ENCODE results near the gene STON2.
"Not testable (repeated sequence)": the region's sequence is repeated elsewhere in the genome, so short reads cannot be mapped to it uniquely, and the experiment has no call there.

STON2 gene

DNA sequence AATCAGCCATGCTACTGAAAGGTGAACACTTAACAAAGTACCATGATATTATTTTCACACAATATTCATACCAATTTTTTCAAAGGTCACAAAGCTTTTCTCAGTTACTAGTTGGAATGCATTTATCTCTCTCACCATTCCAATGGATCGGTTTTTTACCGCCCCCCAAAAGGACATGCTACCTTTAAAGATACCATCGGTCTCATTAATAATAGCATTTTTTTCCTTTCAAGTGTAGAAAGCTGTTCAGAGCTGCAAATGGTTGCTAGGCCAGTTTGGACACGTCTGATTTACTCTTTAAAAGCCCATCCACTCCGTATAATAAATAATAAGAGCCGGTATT is 34.9 kb upstream of the STON2 start:
- no peaks in the 10 kb centered on the region for H3K36me3 ChIP-seq (ENCODE audit: control insufficient read depth, insufficient read depth, low read length)
- peaks cover 15% of the 10 kb centered on the region for H3K4me1 ChIP-seq (ENCODE audit: control insufficient read depth, insufficient read depth, low read length)
- peaks cover 31% of the 10 kb centered on the region for H3K27me3 ChIP-seq (ENCODE audit: control insufficient read depth, insufficient read depth, low read length)
- no peak overlapping the region for H3K9ac ChIP-seq (ENCODE audit: low read depth, low read length)
- H3K4me3 ChIP-seq (ENCODE audit: low read depth, low read length), result peak overlapping the region; percentile 83
- no peaks in the 10 kb centered on the region for H3K9me3 ChIP-seq (ENCODE audit: control insufficient read depth, insufficient read depth, low read length)

- Histone ChIP-seq H3K9ac (ENCODE audit: low read depth, low read length) (no peak overlapping the region), H3K4me3 (ENCODE audit: low read depth, low read length) (peak overlapping the region; percentile 83)
Observed at GRCh38 chr14:81434230-81434629, 34.1 kb upstream of the STON2 start.

GRCh38 chr14:81433378-81433777 is 33.3 kb upstream of the STON2 start:
- peaks cover 15% of the 10 kb centered on the region for H3K4me1 ChIP-seq (ENCODE audit: control insufficient read depth, insufficient read depth, low read length)
- no peak overlapping the region for H3K9ac ChIP-seq (ENCODE audit: low read depth, low read length)
- no peak overlapping the region for H3K4me3 ChIP-seq (ENCODE audit: low read depth, low read length)
- peaks cover 20% of the 10 kb centered on the region for H3K27me3 ChIP-seq (ENCODE audit: control insufficient read depth, insufficient read depth, low read length)
- H3K9me3 ChIP-seq (ENCODE audit: control insufficient read depth, insufficient read depth, low read length), result no peaks in the 10 kb centered on the region
- H3K36me3 ChIP-seq (ENCODE audit: control insufficient read depth, insufficient read depth, low read length), result no peaks in the 10 kb centered on the region

More at GRCh38 chr14:81434230-81434629, 34.1 kb upstream of the STON2 start:
- Histone ChIP-seq H3K4me1 (ENCODE audit: control insufficient read depth, insufficient read depth, low read length) (peaks cover 15% of the 10 kb centered on the region), H3K36me3 (ENCODE audit: control insufficient read depth, insufficient read depth, low read length) (no peaks in the 10 kb centered on the region), H3K9me3 (ENCODE audit: control insufficient read depth, insufficient read depth, low read length) (no peaks in the 10 kb centered on the region), H3K27me3 (ENCODE audit: control insufficient read depth, insufficient read depth, low read length) (peaks cover 29% of the 10 kb centered on the region)

GRCh38 chr14:81432219-81432661 is 32.1 kb upstream of the STON2 start:
- H3K4me3 ChIP-seq (ENCODE audit: low read depth, low read length), result no peak overlapping the region
- H3K4me1 ChIP-seq (ENCODE audit: control insufficient read depth, insufficient read depth, low read length), result peaks cover 22% of the 10 kb centered on the region
- no peaks in the 10 kb centered on the region for H3K36me3 ChIP-seq (ENCODE audit: control insufficient read depth, insufficient read depth, low read length)
- no peaks in the 10 kb centered on the region for H3K9me3 ChIP-seq (ENCODE audit: control insufficient read depth, insufficient read depth, low read length)
- no peak overlapping the region for H3K9ac ChIP-seq (ENCODE audit: low read depth, low read length)
- peaks cover 10% of the 10 kb centered on the region for H3K27me3 ChIP-seq (ENCODE audit: control insufficient read depth, insufficient read depth, low read length)

- no peak overlapping the region for H3K4me3 ChIP-seq (ENCODE audit: low read depth, low read length)
- peaks cover 3% of the 10 kb centered on the region for H3K27me3 ChIP-seq (ENCODE audit: control insufficient read depth, insufficient read depth, low read length)
- H3K9ac ChIP-seq (ENCODE audit: low read depth, low read length), result no peak overlapping the region
- H3K9me3 ChIP-seq (ENCODE audit: control insufficient read depth, insufficient read depth, low read length), result no peaks in the 10 kb centered on the region
- H3K36me3 ChIP-seq (ENCODE audit: control insufficient read depth, insufficient read depth, low read length), result no peaks in the 10 kb centered on the region
- H3K4me1 ChIP-seq (ENCODE audit: control insufficient read depth, insufficient read depth, low read length), result peaks cover 22% of the 10 kb centered on the region
Observed at GRCh38 chr14:81430235-81430634, 30.1 kb upstream of the STON2 start.

DNA sequence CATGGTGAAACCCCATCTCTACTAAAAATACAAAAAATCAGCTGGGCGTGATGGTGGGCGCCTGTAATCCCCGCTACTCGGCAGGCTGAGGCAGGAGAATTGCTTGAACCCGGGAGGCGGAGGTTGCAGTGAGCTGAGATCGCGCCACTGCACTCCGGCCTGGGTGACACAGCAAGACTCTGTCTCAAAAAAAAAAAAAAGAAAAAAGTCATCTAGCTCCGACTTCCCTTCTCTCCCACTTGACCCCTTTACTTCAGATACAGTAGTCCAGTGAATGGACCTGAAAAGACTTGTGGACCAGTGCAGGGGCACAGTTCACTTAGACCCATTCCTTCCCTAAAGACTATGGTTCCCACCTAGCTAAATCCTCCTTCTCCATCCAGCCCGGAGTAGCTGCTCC is 29.6 kb upstream of the STON2 start:
- not testable (repeated sequence) for H3K4me3 ChIP-seq (ENCODE audit: low read depth, low read length); H3K36me3 ChIP-seq (ENCODE audit: control insufficient read depth, insufficient read depth, low read length); H3K9me3 ChIP-seq (ENCODE audit: control insufficient read depth, insufficient read depth, low read length); H3K9ac ChIP-seq (ENCODE audit: low read depth, low read length); H3K27me3 ChIP-seq (ENCODE audit: control insufficient read depth, insufficient read depth, low read length)
- peaks cover 19% of the 10 kb centered on the region for H3K4me1 ChIP-seq (ENCODE audit: control insufficient read depth, insufficient read depth, low read length)

DNA sequence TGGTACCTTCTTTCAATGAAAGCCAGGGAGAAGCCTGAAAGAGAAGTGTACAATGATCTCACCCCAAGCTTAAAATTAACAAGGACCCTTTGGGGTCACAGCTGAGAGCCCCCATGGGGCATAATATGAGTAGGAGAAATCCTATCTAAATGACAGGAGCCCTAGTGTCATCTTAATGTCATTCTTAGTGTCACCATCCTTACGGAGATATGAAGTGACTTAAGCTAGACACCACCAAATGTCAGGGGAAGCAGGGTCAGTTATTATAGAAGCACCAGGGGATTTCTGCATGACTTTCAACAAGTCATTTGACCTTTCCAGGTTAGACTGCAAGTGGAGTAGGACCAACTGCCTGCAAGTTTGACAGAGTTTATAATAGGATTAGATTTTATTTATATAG is 28.9 kb upstream of the STON2 start:
- Histone ChIP-seq H3K4me1 (ENCODE audit: control insufficient read depth, insufficient read depth, low read length) (peaks cover 12% of the 10 kb centered on the region), H3K9me3 (ENCODE audit: control insufficient read depth, insufficient read depth, low read length) (no peaks in the 10 kb centered on the region), H3K27me3 (ENCODE audit: control insufficient read depth, insufficient read depth, low read length) (no peaks in the 10 kb centered on the region), H3K4me3 (ENCODE audit: low read depth, low read length) (no peak overlapping the region), H3K36me3 (ENCODE audit: control insufficient read depth, insufficient read depth, low read length) (no peaks in the 10 kb centered on the region), H3K9ac (ENCODE audit: low read depth, low read length) (no peak overlapping the region)

GRCh38 chr14:81427348-81428058 is 27.4 kb upstream of the STON2 start:
- no peak overlapping the region for H3K9ac ChIP-seq (ENCODE audit: low read depth, low read length)
- peaks cover 7% of the 10 kb centered on the region for H3K4me1 ChIP-seq (ENCODE audit: control insufficient read depth, insufficient read depth, low read length)
- no peaks in the 10 kb centered on the region for H3K9me3 ChIP-seq (ENCODE audit: control insufficient read depth, insufficient read depth, low read length)
- H3K27me3 ChIP-seq (ENCODE audit: control insufficient read depth, insufficient read depth, low read length), result no peaks in the 10 kb centered on the region
- H3K36me3 ChIP-seq (ENCODE audit: control insufficient read depth, insufficient read depth, low read length), result no peaks in the 10 kb centered on the region
- no peak overlapping the region for H3K4me3 ChIP-seq (ENCODE audit: low read depth, low read length)

- Histone ChIP-seq H3K4me1 (ENCODE audit: control insufficient read depth, insufficient read depth, low read length) (peaks cover 7% of the 10 kb centered on the region), H3K9ac (ENCODE audit: low read depth, low read length) (no peak overlapping the region), H3K9me3 (ENCODE audit: control insufficient read depth, insufficient read depth, low read length) (no peaks in the 10 kb centered on the region), H3K36me3 (ENCODE audit: control insufficient read depth, insufficient read depth, low read length) (no peaks in the 10 kb centered on the region), H3K4me3 (ENCODE audit: low read depth, low read length) (no peak overlapping the region), H3K27me3 (ENCODE audit: control insufficient read depth, insufficient read depth, low read length) (no peaks in the 10 kb centered on the region)
Observed at GRCh38 chr14:81423504-81423903, 23.4 kb upstream of the STON2 start.

DNA sequence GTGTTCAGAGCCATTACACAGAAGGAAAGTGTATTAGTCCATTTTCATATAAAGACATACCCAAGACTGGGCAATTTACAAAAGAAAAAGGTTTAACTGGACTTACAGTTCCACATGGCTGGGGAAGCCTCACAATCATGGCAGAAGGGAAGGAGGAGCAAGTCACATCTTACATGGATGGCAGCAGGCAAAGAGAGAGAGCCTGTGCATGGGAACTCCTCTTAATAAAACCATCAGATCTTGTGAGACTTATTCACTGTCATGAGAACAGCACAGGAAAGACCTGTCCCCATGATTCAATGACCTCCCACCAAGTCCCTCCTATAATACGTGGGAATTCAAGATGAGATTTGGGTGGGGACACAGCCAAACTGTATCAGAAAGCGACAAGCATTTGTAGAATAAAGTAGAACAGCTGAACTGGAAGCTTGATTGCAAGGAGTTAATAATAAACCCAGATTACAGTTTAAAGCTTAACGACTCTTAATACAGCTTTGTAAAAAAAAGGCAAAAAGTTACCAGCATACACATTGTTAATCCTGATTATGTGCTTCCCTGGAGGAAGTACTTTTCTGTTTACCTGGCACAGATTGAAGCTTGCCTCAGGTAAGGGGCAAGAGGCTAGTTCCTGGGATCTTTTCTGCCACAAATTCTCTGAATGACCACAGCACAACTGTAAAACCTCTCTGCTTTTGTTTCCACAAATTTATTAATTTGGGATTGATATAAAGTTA is 18.1 kb upstream of the STON2 start:
- no peak overlapping the region for H3K9ac ChIP-seq (ENCODE audit: low read depth, low read length)
- H3K36me3 ChIP-seq (ENCODE audit: control insufficient read depth, insufficient read depth, low read length), result no peaks in the 10 kb centered on the region

GRCh38 chr14:81416981-81417380 is 16.9 kb upstream of the STON2 start:
- H3K4me3 ChIP-seq (ENCODE audit: low read depth, low read length), result no peak overlapping the region
- no peaks in the 10 kb centered on the region for H3K36me3 ChIP-seq (ENCODE audit: control insufficient read depth, insufficient read depth, low read length)
- H3K4me1 ChIP-seq (ENCODE audit: control insufficient read depth, insufficient read depth, low read length), result no peaks in the 10 kb centered on the region
- no peak overlapping the region for H3K9ac ChIP-seq (ENCODE audit: low read depth, low read length)
- no peaks in the 10 kb centered on the region for H3K9me3 ChIP-seq (ENCODE audit: control insufficient read depth, insufficient read depth, low read length)
- no peaks in the 10 kb centered on the region for H3K27me3 ChIP-seq (ENCODE audit: control insufficient read depth, insufficient read depth, low read length)

More for the DNA sequence above, 18.1 kb upstream of the STON2 start:
- Histone ChIP-seq H3K9me3 (ENCODE audit: control insufficient read depth, insufficient read depth, low read length) (no peaks in the 10 kb centered on the region), H3K27me3 (ENCODE audit: control insufficient read depth, insufficient read depth, low read length) (no peaks in the 10 kb centered on the region), H3K4me3 (ENCODE audit: low read depth, low read length) (no peak overlapping the region), H3K4me1 (ENCODE audit: control insufficient read depth, insufficient read depth, low read length) (no peaks in the 10 kb centered on the region)

Measured in iPS-15b (cell line).